HEK293 (cell line): ENCODE results near the gene ITPR2.

Experiments used
- CTCF ChIA-PET: fragments of 350-600 bp; formaldehyde crosslinking; extraction: SDS; loops from one replicate; lab custom pipeline; 2021; ENCODE audit warnings: antibody characterized with exemption; lab: Yijun Ruan, JAX
- POLR2A ChIA-PET: fragments of 300-600 bp; formaldehyde crosslinking; extraction: SDS; loops from one replicate; lab custom pipeline; 2020; ENCODE audit warnings: antibody characterized with exemption, inconsistent platforms; lab: Yijun Ruan, JAX
- H3K27ac ChIP-seq: fragments of 200-500 bp; sonication (Bioruptor generic); 2 replicates; pipeline ENCODE4 v1.5.1; 2014; ENCODE audit warnings: low read depth, low read length, control low read depth, inconsistent platforms; ENCODE audit errors: extremely low read depth
- H3K36me3 ChIP-seq, 2 experiments: fragments of 200-500 bp in 1 of 2; sonication (Bioruptor generic) in 1 of 2; 1 replicate in 1 of 2; 2 replicates in 1 of 2; pipeline ENCODE4 v1.5.1; 2014 to 2017; ENCODE audit warnings: inconsistent platforms in 2 of 2, low read length in 2 of 2; ENCODE audit not compliant: control insufficient read depth in 2 of 2, insufficient read depth in 1 of 2
- H3K4me1 ChIP-seq: fragments of 200-500 bp; sonication (Bioruptor generic); 2 replicates; pipeline ENCODE4 v1.5.1; 2014; ENCODE audit warnings: mild to moderate bottlenecking, low read length, inconsistent platforms; ENCODE audit not compliant: control insufficient read depth, insufficient read depth
- H3K4me3 ChIP-seq: 2 replicates; pipeline ENCODE4 v1.5.1; 2011; ENCODE audit warnings: low read depth, mild to moderate bottlenecking, control low read depth, low read length, moderate library complexity
- H3K9me3 ChIP-seq: fragments of 200-500 bp; sonication (Bioruptor generic); 2 replicates; pipeline ENCODE4 v1.5.1; 2014; ENCODE audit warnings: low read depth, low read length, inconsistent platforms; ENCODE audit not compliant: control insufficient read depth, insufficient read depth
- CTCF ChIP-seq: fragments of 450-650 bp; formaldehyde crosslinking; IDR thresholded peaks from 2 replicates; pipeline ENCODE4 v1.5.1; 2016; ENCODE audit warnings: missing biosample characterization, missing genetic modification characterization
- KLF8 ChIP-seq: fragments of 450-650 bp; formaldehyde crosslinking; IDR thresholded peaks from 2 replicates; pipeline ENCODE4 v1.5.1; 2016; ENCODE audit warnings: missing biosample characterization, missing genetic modification characterization
- KLF9 ChIP-seq: fragments of 450-650 bp; formaldehyde crosslinking; IDR thresholded peaks from 2 replicates; pipeline ENCODE4 v1.5.1; 2016; ENCODE audit warnings: missing biosample characterization, missing genetic modification characterization, low read depth
- PATZ1 ChIP-seq: fragments of 450-650 bp; formaldehyde crosslinking; IDR thresholded peaks from 2 replicates; pipeline ENCODE4 v1.5.1; 2016; ENCODE audit warnings: missing biosample characterization, missing genetic modification characterization
- PRDM4 ChIP-seq: fragments of 450-650 bp; formaldehyde crosslinking; IDR thresholded peaks from 2 replicates; pipeline ENCODE4 v1.5.1; 2017; ENCODE audit warnings: missing biosample characterization, missing genetic modification characterization
- PRDM6 ChIP-seq: fragments of 450-650 bp; formaldehyde crosslinking; IDR thresholded peaks from 2 replicates; pipeline ENCODE4 v1.5.1; 2017; ENCODE audit warnings: missing biosample characterization, missing genetic modification characterization
- ZEB2 ChIP-seq: fragments of 450-650 bp; formaldehyde crosslinking; IDR thresholded peaks from 2 replicates; pipeline ENCODE4 v1.5.1; 2016; ENCODE audit warnings: missing biosample characterization, missing genetic modification characterization
- ZNF10 ChIP-seq: fragments of 450-650 bp; formaldehyde crosslinking; IDR thresholded peaks from 2 replicates; pipeline ENCODE4 v1.5.1; 2017; ENCODE audit warnings: missing biosample characterization, missing genetic modification characterization
- ZNF133 ChIP-seq: fragments of 450-650 bp; formaldehyde crosslinking; IDR thresholded peaks from 2 replicates; pipeline ENCODE4 v1.5.1; 2016; ENCODE audit warnings: missing biosample characterization, missing genetic modification characterization
- ZNF157 ChIP-seq: fragments of 450-650 bp; formaldehyde crosslinking; IDR thresholded peaks from 2 replicates; pipeline ENCODE4 v1.5.1; 2016; ENCODE audit warnings: missing biosample characterization, missing genetic modification characterization
- ZNF274 ChIP-seq, 2 experiments: fragments of 200-500 bp in 1 of 2; fragments of 450-650 bp in 1 of 2; sonication (Bioruptor generic) in 1 of 2; formaldehyde crosslinking in 1 of 2; IDR thresholded peaks; 2 replicates each; pipeline versions ENCODE4 v1.5.1 to v1.6.1; 2014 to 2016; ENCODE audit warnings: borderline replicate concordance in 1 of 2, inconsistent platforms in 1 of 2, low read length in 1 of 2, missing biosample characterization in 1 of 2, missing genetic modification characterization in 1 of 2
- ZNF324 ChIP-seq: fragments of 450-650 bp; formaldehyde crosslinking; IDR thresholded peaks from 2 replicates; pipeline ENCODE4 v1.5.1; 2016; ENCODE audit warnings: missing biosample characterization, missing genetic modification characterization
- ZNF514 ChIP-seq: fragments of 450-650 bp; formaldehyde crosslinking; IDR thresholded peaks from 2 replicates; pipeline ENCODE4 v1.5.1; 2016; ENCODE audit warnings: missing biosample characterization, missing genetic modification characterization
- ZNF560 ChIP-seq: fragments of 450-650 bp; formaldehyde crosslinking; IDR thresholded peaks from 2 replicates; pipeline ENCODE4 v1.5.1; 2017; ENCODE audit warnings: missing biosample characterization, missing genetic modification characterization, borderline replicate concordance
- ZNF571 ChIP-seq: fragments of 450-650 bp; formaldehyde crosslinking; IDR thresholded peaks from 2 replicates; pipeline ENCODE4 v1.5.0; 2017; ENCODE audit warnings: missing biosample characterization, missing genetic modification characterization
- ZNF596 ChIP-seq: fragments of 450-650 bp; IDR thresholded peaks from 2 replicates; pipeline ENCODE4 v1.5.0; 2018; ENCODE audit warnings: missing biosample characterization, mild to moderate bottlenecking, missing genetic modification characterization, moderate library complexity
- ZNF645 ChIP-seq: fragments of 450-650 bp; formaldehyde crosslinking; IDR thresholded peaks from 2 replicates; pipeline ENCODE4; 2016; ENCODE audit warnings: missing biosample characterization, missing genetic modification characterization
- ZNF658 ChIP-seq: fragments of 450-650 bp; formaldehyde crosslinking; IDR thresholded peaks from 2 replicates; pipeline ENCODE4; 2016; ENCODE audit warnings: missing biosample characterization, missing genetic modification characterization
- ZNF76 ChIP-seq: fragments of 450-650 bp; formaldehyde crosslinking; IDR thresholded peaks from 2 replicates; pipeline ENCODE4; 2016; ENCODE audit warnings: low read depth, missing biosample characterization, missing genetic modification characterization, borderline replicate concordance

The ITPR2 gene

GRCh38 chr12:26445909-26446308, 387.1 kb downstream of the ITPR2 start:
- CTCF ChIA-PET, result interaction anchor here (0.5 to 1.8 kb wide), 5 partner anchors 12 to 706 kb away, joined by 3 to 6 read pairs (median 4); no protein-coding TSS in a partner anchor
- no peaks in the 10 kb centered on the region for H3K9me3 ChIP-seq
- 0 out of 3 replicates have a peak, but pooled peaks cover 0 to 3% of the 10 kb centered on the region in 2 experiments for H3K36me3 ChIP-seq
- H3K4me1 ChIP-seq, result no peaks in the 10 kb centered on the region
- H3K27ac ChIP-seq, result no peak overlapping the region
- TF ChIP-seq ZNF274 (IDR thresholded peaks at IDR 0.05; ENCODE audit: low read length) (no peak), ZNF274 (tag by site-specific recombination; IDR thresholded peaks at IDR 0.05; ENCODE audit: borderline replicate concordance) (no peak), ZNF76 (tag by site-specific recombination) (no peak), ZNF658 (no peak), ZNF645 (tag by site-specific recombination) (no peak), ZNF10 (tag by site-specific recombination) (no peak), CTCF (tag by site-specific recombination) (no peak), ZNF560 (no peak), KLF8 (tag by site-specific recombination) (no peak), PRDM4 (no peak), ZNF514 (tag by site-specific recombination) (no peak), KLF9 (tag by site-specific recombination) (no peak), ZEB2 (tag by site-specific recombination) (no peak), ZNF596 (tag by site-specific recombination) (no peak), ZNF571 (no peak), PATZ1 (tag by site-specific recombination) (no peak), ZNF324 (tag by site-specific recombination) (no peak), PRDM6 (no peak), ZNF133 (tag by site-specific recombination) (no peak), ZNF157 (tag by site-specific recombination) (no peak)
- TF ChIP-seq, all 188 proteins: peak for 0
- POLR2A ChIA-PET, result no interaction called here
- H3K4me3 ChIP-seq, result no peak overlapping the region
